ENCODE data around the gene MARCHF5. TPM values are rescaled to one million over a fixed set of nuclear protein-coding genes. Genes with fewer than 3 reads are reported as not detected.

MARCHF5 gene
- total and polyA plus RNA-seq, 2 donors (not counting 3 experiments of a cell fraction or from before 2014, with no cell fraction given): 23.4 to 48.0 TPM

DNA sequence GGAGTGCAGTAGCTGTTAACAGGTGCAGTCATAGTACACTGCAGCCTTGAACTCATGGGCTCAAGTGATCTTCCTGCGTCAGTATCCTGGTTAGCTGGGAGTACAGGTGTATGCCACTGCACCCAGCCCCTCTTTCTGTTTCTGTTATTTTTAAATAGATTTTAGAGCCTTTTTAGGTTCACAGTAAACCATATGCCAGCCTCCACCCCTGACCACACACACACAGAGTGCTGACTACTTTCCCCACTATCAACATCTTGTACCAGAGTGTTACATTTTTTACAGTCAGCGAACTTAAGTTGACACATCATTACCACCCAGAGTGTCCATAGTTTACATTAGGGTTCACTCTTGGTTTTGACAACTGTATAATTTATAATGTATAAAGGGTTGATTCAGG, 32.1 kb downstream of the MARCHF5 start:
- dilution Hi-C loops (cut with MboI; ENCODE audit: extremely low pct_ligation_motif_present, low sequenced_read_pairs): no loop called here
- TF ChIP-seq GATA2 (IDR thresholded peaks at IDR 0.05; ENCODE audit: insufficient read depth, insufficient read length, low read depth, low read length) (no peak), FOS (IDR thresholded peaks at IDR 0.05; ENCODE audit: borderline replicate concordance, insufficient read depth, low read length) (no peak), POLR2AphosphoS5 (IDR thresholded peaks at IDR 0.05; ENCODE audit: insufficient read depth, low read depth, low read length) (no peak), EZH2 (IDR thresholded peaks at IDR 0.05; ENCODE audit: borderline replicate concordance, low read depth, low read length, severe bottlenecking) (no peak), MYC (IDR thresholded peaks at IDR 0.05; ENCODE audit: low read depth, low read length) (no peak), JUN (IDR thresholded peaks at IDR 0.05; ENCODE audit: borderline replicate concordance, insufficient read depth, insufficient read length, low read depth) (no peak), POLR2A (IDR thresholded peaks at IDR 0.05; ENCODE audit: low read depth, low read length) (no peak)
- TF ChIP-seq, protein P1, sequence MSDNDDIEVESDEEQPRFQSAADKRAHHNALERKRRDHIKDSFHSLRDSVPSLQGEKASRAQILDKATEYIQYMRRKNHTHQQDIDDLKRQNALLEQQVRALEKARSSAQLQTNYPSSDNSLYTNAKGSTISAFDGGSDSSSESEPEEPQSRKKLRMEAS (IDR thresholded peaks at IDR 0.05; ENCODE audit: insufficient read depth, insufficient read length): no peak
- TF ChIP-seq, protein P2, sequence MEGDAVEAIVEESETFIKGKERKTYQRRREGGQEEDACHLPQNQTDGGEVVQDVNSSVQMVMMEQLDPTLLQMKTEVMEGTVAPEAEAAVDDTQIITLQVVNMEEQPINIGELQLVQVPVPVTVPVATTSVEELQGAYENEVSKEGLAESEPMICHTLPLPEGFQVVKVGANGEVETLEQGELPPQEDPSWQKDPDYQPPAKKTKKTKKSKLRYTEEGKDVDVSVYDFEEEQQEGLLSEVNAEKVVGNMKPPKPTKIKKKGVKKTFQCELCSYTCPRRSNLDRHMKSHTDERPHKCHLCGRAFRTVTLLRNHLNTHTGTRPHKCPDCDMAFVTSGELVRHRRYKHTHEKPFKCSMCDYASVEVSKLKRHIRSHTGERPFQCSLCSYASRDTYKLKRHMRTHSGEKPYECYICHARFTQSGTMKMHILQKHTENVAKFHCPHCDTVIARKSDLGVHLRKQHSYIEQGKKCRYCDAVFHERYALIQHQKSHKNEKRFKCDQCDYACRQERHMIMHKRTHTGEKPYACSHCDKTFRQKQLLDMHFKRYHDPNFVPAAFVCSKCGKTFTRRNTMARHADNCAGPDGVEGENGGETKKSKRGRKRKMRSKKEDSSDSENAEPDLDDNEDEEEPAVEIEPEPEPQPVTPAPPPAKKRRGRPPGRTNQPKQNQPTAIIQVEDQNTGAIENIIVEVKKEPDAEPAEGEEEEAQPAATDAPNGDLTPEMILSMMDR (IDR thresholded peaks at IDR 0.05; ENCODE audit: extremely low read depth in 1 of 2, insufficient read depth in 1 of 2, low read depth in 1 of 2, low read length in 2 of 2): no peak
- BruUV-seq (replicated peaks): no TSS peak
- no peak overlapping the region for H2AFZ ChIP-seq (ENCODE audit: low read depth, low read length)
- POLR2A ChIA-PET: no interaction called here
- peaks cover 2 to 3% of the 10 kb centered on the region in 2 experiments for H3K36me3 ChIP-seq (ENCODE audit: control insufficient read depth in 2 of 2, extremely low read depth in 1 of 2, insufficient read depth in 2 of 2, low read length in 2 of 2)
- no peak overlapping the region for H3K9ac ChIP-seq (replicated peaks; ENCODE audit: extremely low read depth, insufficient read depth, low read length)
- intact Hi-C loops (cut with micrococcal nuclease): no loop called here
- H3K27ac ChIP-seq (ENCODE audit: insufficient read depth, low read depth, low read length): no peak overlapping the region
- CTCF ChIA-PET: interaction anchor here (1.9 kb wide), 1 partner anchor 235 kb away, joined by 8 read pairs; no protein-coding TSS in a partner anchor
- H4K20me1 ChIP-seq (replicated peaks; ENCODE audit: control insufficient read depth, extremely low read depth, insufficient read depth, low read length): peaks cover 8% of the 10 kb centered on the region
- no peaks in the 10 kb centered on the region for H3K27me3 ChIP-seq (ENCODE audit: control insufficient read depth in 2 of 2, insufficient read depth in 2 of 2, low read length in 2 of 2)
- H3K4me2 ChIP-seq (ENCODE audit: insufficient read depth, low read length): no peak overlapping the region
- H3K4me3 ChIP-seq (replicated peaks in 1 of 3; ENCODE audit: insufficient read depth in 1 of 3, low read depth in 1 of 3, low read length in 3 of 3): no peak overlapping the region
- FAIRE-seq: no peak
- peaks cover 61% of the 10 kb centered on the region for H3K79me2 ChIP-seq (ENCODE audit: control insufficient read depth, insufficient read depth, low read length)
- H3K9me3 ChIP-seq (replicated peaks; ENCODE audit: control insufficient read depth, insufficient read depth, low read length): no peaks in the 10 kb centered on the region
- no peak for DNase-seq (ENCODE audit: low read depth, low spot score)
- no peaks in the 10 kb centered on the region for H3K4me1 ChIP-seq (ENCODE audit: control insufficient read depth, extremely low read depth, insufficient read depth, low read length)
- no peaks in the 10 kb centered on the region for H3K9me1 ChIP-seq (replicated peaks; ENCODE audit: control insufficient read depth, extremely low read depth, insufficient read depth, low read length)

Measured in endothelial cell of umbilical vein (primary cell).